H7 (cell line): ENCODE measurements around the gene RBBP4. TPM values are rescaled to one million over a fixed set of nuclear protein-coding genes. Genes with fewer than 3 reads are reported as not detected.

Source experiments
- DNase-seq: peaks from one replicate; pipeline ENCODE4 v3.0.0; 2012
- H3K27me3 ChIP-seq: 2 replicates; pipeline ENCODE4 v1.6.0; 2011; ENCODE audit warnings: mild to moderate bottlenecking, low read length; ENCODE audit not compliant: control insufficient read depth, insufficient read depth
- H3K36me3 ChIP-seq: replicated peaks from 2 replicates; pipeline ENCODE4 v1.5.1; 2011; ENCODE audit warnings: low read length; ENCODE audit not compliant: control insufficient read depth, insufficient read depth
- H3K4me3 ChIP-seq: 2 replicates; pipeline ENCODE4 v1.5.1; 2011; ENCODE audit warnings: low read depth, mild to moderate bottlenecking, control low read depth, low read length, moderate library complexity; ENCODE audit not compliant: insufficient read depth
- total RNA-seq: library from RNA; depleted of rRNA; stranded (reverse); fragments of >200 nt; shearing (Covaris generic); gene quantifications from 2 replicates; pipeline ENCODE4 v1.2.3, GENCODE V29; 2014; rRNA removed

Gene RBBP4
- 311 and 325 TPM in 2 replicates for total RNA-seq

- Histone ChIP-seq H3K36me3 (peaks cover 8% of the 10 kb centered on the region), H3K27me3 (no peaks in the 10 kb centered on the region)
- DNase-seq = peak; percentile 99
These were observed at the start of gene RBBP4 for GRCh38 chr1:32650752-32651460. TSS of gene RBBP4 (plus strand) at chr1:32651208. CDS start at chr1:32651307, 99 bp downstream.

DNA sequence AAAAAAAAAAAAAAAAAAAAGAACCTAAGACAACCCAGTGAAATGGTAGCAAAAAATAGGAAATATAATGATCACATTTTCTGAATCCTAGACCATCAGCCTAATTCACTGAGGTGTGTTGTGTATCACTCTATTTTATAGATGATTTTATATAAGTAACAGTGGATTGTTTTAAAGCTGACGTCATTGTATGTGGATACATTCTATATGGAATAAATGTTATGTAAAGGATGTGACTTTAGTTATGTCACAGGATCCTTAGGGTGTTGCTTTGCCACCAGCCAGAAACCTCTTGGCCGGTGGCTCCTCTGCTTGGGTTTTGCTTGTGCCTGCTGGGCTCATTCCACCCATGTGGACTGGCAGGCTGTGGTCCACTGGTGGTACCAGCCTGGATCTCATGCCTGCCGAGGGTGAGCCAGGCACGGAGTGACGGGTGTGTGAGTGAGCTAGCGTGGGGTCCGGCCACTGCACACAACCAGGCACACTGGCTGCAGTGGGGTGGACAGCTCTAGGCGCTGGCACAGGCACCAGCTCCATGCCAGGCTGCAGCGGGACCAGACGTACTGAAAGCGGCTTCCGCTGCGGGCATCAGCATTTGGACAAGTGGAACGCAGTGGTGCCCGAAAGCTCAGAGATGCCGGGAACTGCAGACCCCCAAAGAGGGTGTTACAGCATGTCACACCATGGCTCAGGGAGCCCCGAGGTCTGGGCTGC lies 45.1 kb upstream of the RBBP4 start:
- no peak for DNase-seq
- Histone ChIP-seq H3K36me3 (no peaks in the 10 kb centered on the region), H3K27me3 (no peaks in the 10 kb centered on the region), H3K4me3 (no peak overlapping the region)

More at GRCh38 chr1:32650752-32651460, at the start of gene RBBP4:
- H3K4me3 ChIP-seq = peak within 1 kb of the TSS; percentile 100

GRCh38 chr1:32606565-32607371 lies 44.2 kb upstream of the RBBP4 start:
- no peak for DNase-seq
- Histone ChIP-seq H3K27me3 (no peaks in the 10 kb centered on the region), H3K36me3 (no peaks in the 10 kb centered on the region), H3K4me3 (no peak overlapping the region)

DNA sequence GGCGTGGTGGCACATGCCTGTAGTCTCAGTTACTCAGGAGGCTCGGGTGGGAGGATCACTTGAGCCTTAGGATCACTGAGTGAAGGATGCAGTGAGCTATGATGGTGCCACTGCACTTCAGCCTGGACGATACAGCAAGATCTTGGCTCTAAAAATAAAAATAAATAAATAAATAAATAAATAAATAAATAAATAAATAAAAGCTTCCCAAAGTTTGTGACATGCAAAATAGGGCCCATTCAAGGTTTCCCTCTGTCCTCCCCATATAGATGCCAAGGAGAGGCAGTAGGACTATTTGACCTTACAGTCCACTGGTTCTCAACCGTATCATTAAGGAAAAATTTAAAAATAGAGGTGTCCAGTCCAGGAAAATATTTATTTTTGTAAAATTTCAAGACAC lies 41.8 kb upstream of the RBBP4 start:
- no peaks in the 10 kb centered on the region for H3K36me3 ChIP-seq

GRCh38 chr1:32611859-32612188 lies 39.2 kb upstream of the RBBP4 start:
- no peaks in the 10 kb centered on the region for H3K36me3 ChIP-seq
- peak overlapping the region; percentile 59 for H3K4me3 ChIP-seq
- H3K27me3 ChIP-seq = no peaks in the 10 kb centered on the region
- no peak for DNase-seq

More for the DNA sequence above, 41.8 kb upstream of the RBBP4 start:
- Histone ChIP-seq H3K4me3 (no peak overlapping the region), H3K27me3 (no peaks in the 10 kb centered on the region)
- DNase-seq = no peak

DNA sequence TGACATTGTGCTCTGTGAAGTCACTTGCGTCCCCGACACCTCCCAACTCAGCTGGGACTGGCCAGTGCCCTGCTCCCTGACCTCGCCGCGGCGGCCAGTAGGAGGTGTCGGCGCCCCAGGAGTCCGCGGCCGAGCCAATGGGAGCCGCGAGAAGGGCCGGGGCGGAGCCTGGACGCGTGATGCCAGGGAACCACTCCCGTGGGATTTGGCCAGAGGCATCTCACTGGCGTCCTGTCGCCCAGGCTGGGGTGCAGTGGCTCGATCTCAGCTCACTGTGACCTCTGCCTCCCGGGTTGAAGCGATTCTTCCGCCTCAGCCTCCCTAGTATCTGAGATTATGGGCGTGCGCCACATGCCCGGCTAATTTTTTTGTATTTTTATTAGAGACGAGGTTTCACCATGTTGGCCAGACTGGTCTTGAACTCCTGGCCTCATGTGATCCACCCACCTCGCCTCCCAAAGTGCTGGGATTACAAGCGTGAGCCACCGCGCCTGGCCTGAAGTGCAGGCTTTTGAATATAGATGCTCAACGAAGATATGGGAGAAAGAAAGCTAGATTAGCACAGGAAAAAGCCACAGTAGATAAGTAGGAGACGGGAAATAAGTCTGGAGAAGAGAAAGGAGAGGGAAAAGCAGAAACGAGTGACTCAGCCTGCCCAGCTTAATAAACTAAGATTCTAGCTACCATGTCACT lies 38.7 kb upstream of the RBBP4 start:
- no peaks in the 10 kb centered on the region for H3K36me3 ChIP-seq
- DNase-seq = peak; percentile 94
- peak overlapping the region; percentile 59 for H3K4me3 ChIP-seq
- no peaks in the 10 kb centered on the region for H3K27me3 ChIP-seq

DNA sequence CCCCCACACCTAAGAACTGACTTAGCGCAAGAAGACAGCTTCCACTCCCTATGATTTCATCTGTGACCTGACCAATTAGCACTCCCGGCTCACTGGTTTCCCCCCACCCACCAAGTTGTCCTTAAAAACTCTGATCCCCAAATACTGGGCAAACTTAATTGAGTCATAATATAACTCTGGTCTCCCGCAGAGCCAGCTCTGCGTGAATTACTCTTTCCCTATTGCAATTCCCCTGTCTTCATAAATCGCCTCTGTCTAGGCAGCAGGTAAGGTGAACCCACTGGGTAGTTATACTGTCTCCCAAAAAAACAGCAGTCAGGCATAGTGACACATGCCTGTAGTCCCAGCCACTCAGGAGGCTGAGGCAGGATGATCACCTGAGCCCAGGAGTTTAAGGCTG lies 37.5 kb upstream of the RBBP4 start:
- no peak overlapping the region for H3K4me3 ChIP-seq
- H3K27me3 ChIP-seq = no peaks in the 10 kb centered on the region
- DNase-seq = no peak
- no peaks in the 10 kb centered on the region for H3K36me3 ChIP-seq

GRCh38 chr1:32618673-32619221 lies 32.3 kb upstream of the RBBP4 start:
- H3K27me3 ChIP-seq = no peaks in the 10 kb centered on the region
- no peak for DNase-seq
- no peaks in the 10 kb centered on the region; the same call in 1 of the 2 replicates for H3K36me3 ChIP-seq
- no peak overlapping the region for H3K4me3 ChIP-seq

GRCh38 chr1:32619701-32620485 lies 31.1 kb upstream of the RBBP4 start:
- DNase-seq = no peak
- no peak overlapping the region for H3K4me3 ChIP-seq
- no peaks in the 10 kb centered on the region for H3K27me3 ChIP-seq
- no peaks in the 10 kb centered on the region; the same call in 1 of the 2 replicates for H3K36me3 ChIP-seq

DNA sequence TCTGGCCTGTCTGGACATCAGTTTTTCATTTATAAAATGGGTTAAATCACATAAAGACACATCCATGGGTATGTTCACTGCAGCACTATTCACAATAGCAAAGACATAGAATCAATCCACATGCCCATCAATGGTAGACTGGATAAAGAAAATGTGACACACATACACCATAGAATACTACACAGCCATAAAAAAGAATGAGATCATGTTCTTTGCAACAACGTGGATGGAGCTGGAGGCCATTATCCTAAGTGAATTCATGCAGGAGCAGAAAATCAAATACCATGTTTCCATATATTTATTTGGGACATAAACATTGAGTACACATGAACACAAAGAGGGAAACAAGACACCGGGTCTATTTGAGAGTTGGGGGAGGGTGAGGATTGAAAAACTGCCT lies 28.8 kb upstream of the RBBP4 start:
- Histone ChIP-seq H3K4me3 (no peak overlapping the region), H3K27me3 (no peaks in the 10 kb centered on the region), H3K36me3 (no peaks in the 10 kb centered on the region; the same call in 1 of the 2 replicates)
- no peak for DNase-seq

DNA sequence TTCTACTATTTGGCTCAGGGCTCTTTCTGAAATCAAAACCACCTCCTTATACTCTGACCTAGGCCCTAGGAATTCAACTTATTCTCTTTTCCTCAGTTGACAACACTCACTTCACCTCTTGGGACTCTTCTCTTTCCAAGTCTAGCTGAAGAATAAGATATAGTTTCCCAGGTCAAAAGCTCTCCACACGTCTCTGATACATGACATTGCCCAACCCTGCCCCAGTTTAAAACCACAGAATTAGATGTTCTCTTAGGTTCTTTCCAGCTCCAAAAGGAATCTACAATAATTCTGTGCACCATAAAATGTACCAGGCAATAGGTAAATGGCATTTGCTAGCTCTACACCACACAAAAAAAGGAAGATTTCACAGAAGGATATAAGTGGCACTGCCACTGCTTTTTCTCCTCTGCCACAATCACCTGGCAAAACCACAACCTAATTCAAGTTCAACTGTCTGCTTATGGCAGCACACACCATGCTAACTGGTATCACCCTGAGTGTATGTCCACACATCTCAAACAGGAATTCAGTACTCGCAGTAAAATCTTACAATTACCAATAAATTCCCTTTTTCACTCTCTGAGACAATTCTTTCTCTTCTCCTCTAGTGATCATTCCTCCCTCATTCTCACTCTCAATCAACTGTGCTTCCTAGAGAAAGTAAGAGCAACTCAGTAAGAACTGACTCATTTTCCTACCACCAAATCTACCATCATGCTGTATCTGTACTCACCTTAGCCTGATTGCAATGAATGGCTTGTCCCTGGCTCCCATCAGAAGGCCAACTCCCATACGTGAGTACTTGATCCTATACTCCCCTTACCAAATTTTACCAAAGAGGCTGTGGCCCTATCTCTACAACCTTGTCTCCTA lies 28.0 kb upstream of the RBBP4 start:
- Histone ChIP-seq H3K27me3 (no peaks in the 10 kb centered on the region), H3K36me3 (no peaks in the 10 kb centered on the region; the same call in 1 of the 2 replicates), H3K4me3 (no peak overlapping the region)
- DNase-seq = no peak

- H3K4me3 ChIP-seq = no peak overlapping the region
- H3K36me3 ChIP-seq = no peaks in the 10 kb centered on the region; the same call in 1 of the 2 replicates
These were observed 27.2 kb upstream of the RBBP4 start for GRCh38 chr1:32623775-32624174.

GRCh38 chr1:32626176-32626575 lies 24.8 kb upstream of the RBBP4 start:
- Histone ChIP-seq H3K27me3 (no peaks in the 10 kb centered on the region), H3K36me3 (no peaks in the 10 kb centered on the region), H3K4me3 (no peak overlapping the region)
- DNase-seq = no peak

More at GRCh38 chr1:32623775-32624174, 27.2 kb upstream of the RBBP4 start:
- no peaks in the 10 kb centered on the region for H3K27me3 ChIP-seq
- DNase-seq = no peak
